Activated T-helper 17 cell treated with anti-CD3 and anti-CD28 coated beads, Interleukin-2, amount 50 U/mL, for 72 hours (primary cell): ENCODE measurements around the gene GABPA. TPM values are rescaled to one million over a fixed set of nuclear protein-coding genes. Genes with fewer than 3 reads are reported as not detected.

Experiments
- ATAC-seq: fragments of 150-1000 bp; cut with Tn5 transposase; replicated peaks from 2 replicates; pipeline ENCODE4 v1.10.0; 2021; ENCODE audit warnings: mild to moderate bottlenecking, moderate library complexity
- H3K27ac Mint-ChIP-seq: one replicate; pipeline ENCODE4 v1.8.0; 2022; ENCODE audit warnings: mixed read lengths
- H3K27me3 Mint-ChIP-seq: one replicate; pipeline ENCODE4 v1.8.0; 2022; ENCODE audit warnings: mixed read lengths
- H3K36me3 Mint-ChIP-seq: one replicate; pipeline ENCODE4 v1.8.0; 2022; ENCODE audit warnings: low read depth, mild to moderate bottlenecking, mixed read lengths
- H3K4me1 Mint-ChIP-seq: one replicate; pipeline ENCODE4 v1.8.0; 2022; ENCODE audit warnings: mixed read lengths
- H3K4me3 Mint-ChIP-seq: one replicate; pipeline ENCODE4 v1.8.0; 2022; ENCODE audit warnings: mild to moderate bottlenecking, mixed read lengths
- H3K9me3 Mint-ChIP-seq: one replicate; pipeline ENCODE4 v1.8.0; 2022; ENCODE audit warnings: mixed read lengths
- total RNA-seq, 2 donors: library from RNA; stranded (reverse); gene quantifications; one replicate each; pipeline ENCODE4 v1.2.3, GENCODE V29; 2022

The GABPA gene
- total RNA-seq, 2 donors from 2014 or later: 17.3 to 24.9 TPM

DNA sequence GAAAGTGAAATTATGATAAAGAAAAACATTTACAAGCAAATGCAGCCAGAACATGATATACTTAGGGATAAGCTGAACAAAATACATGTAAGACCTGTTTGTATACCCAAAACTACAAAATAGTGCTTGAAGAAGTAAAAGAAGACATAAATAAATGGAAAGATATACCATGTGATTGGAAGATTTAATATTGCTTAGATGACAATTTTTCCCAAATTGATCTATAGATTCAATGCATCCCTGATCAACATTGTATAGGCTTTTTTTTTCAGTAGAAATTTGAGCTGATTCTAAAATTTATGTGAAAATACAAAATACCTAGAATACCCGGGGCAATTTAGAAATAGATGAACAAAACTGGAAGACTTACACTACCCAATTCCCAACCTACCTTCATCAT lies 76.4 kb downstream of the GABPA start:
- no peaks in the 10 kb centered on the region for H3K36me3 Mint-ChIP-seq
- no peak for ATAC-seq
- H3K27ac Mint-ChIP-seq: no peak overlapping the region
- peaks cover 8% of the 10 kb centered on the region for H3K27me3 Mint-ChIP-seq
- H3K9me3 Mint-ChIP-seq: no peaks in the 10 kb centered on the region
- H3K4me1 Mint-ChIP-seq: peaks cover 5% of the 10 kb centered on the region
- no peak overlapping the region for H3K4me3 Mint-ChIP-seq

- Mint-ChIP-seq H3K4me1 (peaks cover 3% of the 10 kb centered on the region), H3K27me3 (no peaks in the 10 kb centered on the region), H3K36me3 (no peaks in the 10 kb centered on the region), H3K27ac (no peak overlapping the region), H3K4me3 (no peak overlapping the region), H3K9me3 (no peaks in the 10 kb centered on the region)
- ATAC-seq: no peak
Measured at GRCh38 chr21:25813917-25814316, 79.1 kb downstream of the GABPA start.

- Mint-ChIP-seq H3K36me3 (no peaks in the 10 kb centered on the region), H3K9me3 (no peaks in the 10 kb centered on the region), H3K27me3 (no peaks in the 10 kb centered on the region), H3K27ac (no peak overlapping the region), H3K4me3 (no peak overlapping the region), H3K4me1 (no peaks in the 10 kb centered on the region)
- no peak for ATAC-seq
Measured at GRCh38 chr21:25818121-25818520, 83.3 kb downstream of the GABPA start.

GRCh38 chr21:25818551-25818950 lies 83.8 kb downstream of the GABPA start:
- Mint-ChIP-seq H3K36me3 (no peaks in the 10 kb centered on the region), H3K9me3 (no peaks in the 10 kb centered on the region), H3K27ac (no peak overlapping the region), H3K4me3 (no peak overlapping the region), H3K4me1 (no peaks in the 10 kb centered on the region), H3K27me3 (no peaks in the 10 kb centered on the region)
- ATAC-seq: no peak

Other genes starting within 250 kb of the GABPA start
- 10 to 100 TPM; 43.5 to 55.7 TPM for gene MRPL39, start 127.5 kb upstream of the GABPA start, total RNA-seq
- 1 to 10 TPM in 1 of 2 donors, under 1 TPM in 1; 0.28 to 2.6 TPM for gene JAM2, start 95.7 kb upstream of the GABPA start, total RNA-seq
- 100 to 1,000 TPM in 1 of 2 donors, 10 to 100 TPM in 1; 89.7 to 151 TPM for gene ATP5PF, start 68 bp upstream of the GABPA start, total RNA-seq